Trophoblast cell (in vitro differentiated cells and primary cell): ENCODE data around the gene NMBR.
A peak's percentile ranks its signal among the peaks of the same experiment; 100 is the strongest.
"Not testable (repeated sequence)": the region's sequence is repeated elsewhere in the genome, so short reads cannot be mapped to it uniquely, and the experiment has no call there.

Experiments used
- DNase-seq, 2 donors: peaks; one replicate each; pipeline ENCODE4 v3.0.0-alpha.2; 2016
- H2AFZ ChIP-seq: 2 replicates; pipeline ENCODE4 v1.6.1; 2013; ENCODE audit warnings: low read length, moderate library complexity, mild to moderate bottlenecking; ENCODE audit not compliant: insufficient read depth, poor library complexity
- H2AK5ac ChIP-seq: 2 replicates; pipeline ENCODE4 v1.6.1; 2013; ENCODE audit warnings: mild to moderate bottlenecking, low read length
- H2BK120ac ChIP-seq: 2 replicates; pipeline ENCODE4 v1.6.1; 2013; ENCODE audit warnings: low read length, mild to moderate bottlenecking, moderate library complexity; ENCODE audit not compliant: insufficient read depth, poor library complexity
- H2BK12ac ChIP-seq: 2 replicates; pipeline ENCODE4 v1.6.1; 2013; ENCODE audit warnings: mild to moderate bottlenecking, low read length, moderate library complexity
- H2BK5ac ChIP-seq: 2 replicates; pipeline ENCODE4 v1.6.1; 2013; ENCODE audit warnings: low read length, low read depth, moderate library complexity, mild to moderate bottlenecking; ENCODE audit not compliant: poor library complexity
- H3K14ac ChIP-seq: 2 replicates; pipeline ENCODE4 v1.6.1; 2013; ENCODE audit warnings: mild to moderate bottlenecking, low read length
- H3K18ac ChIP-seq: 2 replicates; pipeline ENCODE4 v1.6.1; 2013; ENCODE audit warnings: mild to moderate bottlenecking, low read length
- H3K23ac ChIP-seq: 2 replicates; pipeline ENCODE4 v1.6.1; 2013; ENCODE audit warnings: low read length
- H3K27ac ChIP-seq: 2 replicates; pipeline ENCODE4 v1.5.1; 2013; ENCODE audit warnings: low read depth, mild to moderate bottlenecking, inconsistent platforms, low read length, moderate library complexity
- H3K27me3 ChIP-seq: 2 replicates; pipeline ENCODE4 v1.6.1; 2013; ENCODE audit warnings: inconsistent platforms, mild to moderate bottlenecking, low read length, moderate library complexity; ENCODE audit not compliant: insufficient read depth
- H3K36me3 ChIP-seq, 2 experiments: 1 replicate in 1 of 2; 2 replicates in 1 of 2; pipeline ENCODE4 v1.6.1; 2013; ENCODE audit warnings: low read length in 2 of 2, mild to moderate bottlenecking in 2 of 2, moderate library complexity in 1 of 2; ENCODE audit not compliant: insufficient read depth in 2 of 2, control insufficient read depth in 1 of 2
- H3K4ac ChIP-seq: 2 replicates; pipeline ENCODE4 v1.6.1; 2013; ENCODE audit warnings: low read depth, mild to moderate bottlenecking, low read length, moderate library complexity
- H3K4me1 ChIP-seq, 2 experiments: 1 replicate in 1 of 2; 2 replicates in 1 of 2; pipeline ENCODE4 v1.6.1; 2013; ENCODE audit warnings: low read length in 2 of 2, mild to moderate bottlenecking in 2 of 2, moderate library complexity in 1 of 2; ENCODE audit not compliant: insufficient read depth in 2 of 2, control insufficient read depth in 1 of 2
- H3K4me2 ChIP-seq: 2 replicates; pipeline ENCODE4 v1.6.1; 2013; ENCODE audit warnings: inconsistent platforms, mild to moderate bottlenecking, low read length, moderate library complexity
- H3K4me3 ChIP-seq: 2 replicates; pipeline ENCODE4 v1.5.1; 2013; ENCODE audit warnings: mild to moderate bottlenecking, low read depth, low read length, inconsistent platforms
- H3K79me1 ChIP-seq: one replicate; pipeline ENCODE4 v1.6.1; 2013; ENCODE audit warnings: low read length
- H3K79me2 ChIP-seq: 2 replicates; pipeline ENCODE4 v1.6.1; 2013; ENCODE audit warnings: low read length, mild to moderate bottlenecking; ENCODE audit not compliant: control insufficient read depth, insufficient read depth, poor library complexity
- H3K9ac ChIP-seq: 2 replicates; pipeline ENCODE4 v1.6.1; 2013; ENCODE audit warnings: mild to moderate bottlenecking, low read length
- H3K9me3 ChIP-seq: 2 replicates; pipeline ENCODE4 v1.6.1; 2013; ENCODE audit warnings: low read depth, mild to moderate bottlenecking, control low read depth, inconsistent platforms, low read length; ENCODE audit not compliant: insufficient read depth
- H4K12ac ChIP-seq: 2 replicates; pipeline ENCODE4 v1.6.1; 2013; ENCODE audit warnings: low read depth, mild to moderate bottlenecking, low read length, moderate library complexity
- H4K8ac ChIP-seq: 2 replicates; pipeline ENCODE4 v1.6.1; 2013; ENCODE audit warnings: low read depth, mild to moderate bottlenecking, low read length, moderate library complexity
- H4K91ac ChIP-seq: one replicate; pipeline ENCODE4 v1.6.1; 2013; ENCODE audit warnings: low read depth, mild to moderate bottlenecking, low read length, moderate library complexity
- WGBS: extraction: QIAGEN DNeasy Blood & Tissue Kit; methylation state at CpG from one replicate; pipeline ENCODE4 v1.1.7; 2013; ENCODE audit warnings: missing lambda C conversion rate; ENCODE audit not compliant: insufficient read length, insufficient coverage; ENCODE audit errors: extremely low coverage; 5-methylcytosine and 5-hydroxymethylcytosine counted together

NMBR gene

GRCh38 chr6:142071981-142072380 is 74.9 kb downstream of the NMBR start:
- Histone ChIP-seq H3K14ac (no peak overlapping the region), H3K9ac (no peak overlapping the region)

GRCh38 chr6:142068416-142068815 is 78.5 kb downstream of the NMBR start:
- H3K27ac ChIP-seq, result no peak overlapping the region
- H3K18ac ChIP-seq, result no peak overlapping the region
- no peaks in the 10 kb centered on the region for H3K36me3 ChIP-seq
- H4K8ac ChIP-seq, result no peak overlapping the region
- no peak overlapping the region for H3K9ac ChIP-seq
- peaks cover 2% of the 10 kb centered on the region for H3K9me3 ChIP-seq
- H2BK120ac ChIP-seq, result no peak overlapping the region
- no peak overlapping the region for H3K23ac ChIP-seq
- no peak overlapping the region for H4K12ac ChIP-seq
- H2AK5ac ChIP-seq, result no peak overlapping the region
- H3K27me3 ChIP-seq, result no peaks in the 10 kb centered on the region
- no peak overlapping the region for H3K4ac ChIP-seq
- H2BK12ac ChIP-seq, result no peak overlapping the region
- H3K79me1 ChIP-seq, result no peaks in the 10 kb centered on the region
- no peak overlapping the region for H4K91ac ChIP-seq
- no peak for DNase-seq
- H3K4me3 ChIP-seq, result no peak overlapping the region
- H3K14ac ChIP-seq, result no peak overlapping the region
- H3K4me1 ChIP-seq, result no peaks in the 10 kb centered on the region
- H3K4me2 ChIP-seq, result no peak overlapping the region
- no peak overlapping the region for H2AFZ ChIP-seq
- no peaks in the 10 kb centered on the region for H3K79me2 ChIP-seq
- H2BK5ac ChIP-seq, result no peak overlapping the region

More at GRCh38 chr6:142071981-142072380, 74.9 kb downstream of the NMBR start:
- no peak overlapping the region for H3K4ac ChIP-seq
- no peak overlapping the region for H2BK120ac ChIP-seq
- H2BK5ac ChIP-seq, result no peak overlapping the region
- H3K27me3 ChIP-seq, result no peaks in the 10 kb centered on the region
- no peak overlapping the region for H2BK12ac ChIP-seq
- H3K9me3 ChIP-seq, result peaks cover 2% of the 10 kb centered on the region
- H3K18ac ChIP-seq, result no peak overlapping the region
- no peak overlapping the region for H4K91ac ChIP-seq
- no peaks in the 10 kb centered on the region for H3K36me3 ChIP-seq
- no peak overlapping the region for H2AK5ac ChIP-seq
- DNase-seq, result peak; percentile 5 to 26
- H2AFZ ChIP-seq, result no peak overlapping the region
- no peaks in the 10 kb centered on the region for H3K4me1 ChIP-seq
- WGBS, result no CpG with 5 or more reads among the region's 3 CpGs
- no peak overlapping the region for H3K27ac ChIP-seq
- no peak overlapping the region for H3K4me2 ChIP-seq
- no peaks in the 10 kb centered on the region for H3K79me2 ChIP-seq
- no peaks in the 10 kb centered on the region for H3K79me1 ChIP-seq
- no peak overlapping the region for H4K12ac ChIP-seq
- H4K8ac ChIP-seq, result no peak overlapping the region
- H3K23ac ChIP-seq, result no peak overlapping the region
- H3K4me3 ChIP-seq, result no peak overlapping the region

GRCh38 chr6:142062861-142063260 is 84.1 kb downstream of the NMBR start:
- H3K18ac ChIP-seq, H3K4me2 ChIP-seq, H4K91ac ChIP-seq, H4K12ac ChIP-seq, H3K27me3 ChIP-seq, H3K4me1 ChIP-seq, H3K4me3 ChIP-seq, H3K79me1 ChIP-seq, H2AK5ac ChIP-seq, H3K79me2 ChIP-seq, H2BK5ac ChIP-seq, H3K36me3 ChIP-seq, H3K14ac ChIP-seq, H3K9me3 ChIP-seq, H3K4ac ChIP-seq, H4K8ac ChIP-seq, H2BK120ac ChIP-seq, H3K27ac ChIP-seq, H2BK12ac ChIP-seq, H2AFZ ChIP-seq, H3K9ac ChIP-seq, H3K23ac ChIP-seq, DNase-seq: not testable (repeated sequence)
- WGBS, result no CpG with 5 or more reads among the region's 4 CpGs

GRCh38 chr6:142058551-142059290 is 88.2 kb downstream of the NMBR start:
- Histone ChIP-seq H3K4ac (no peak overlapping the region), H4K91ac (no peak overlapping the region), H4K8ac (no peak overlapping the region), H3K79me2 (no peaks in the 10 kb centered on the region), H2BK120ac (no peak overlapping the region), H2BK5ac (no peak overlapping the region), H3K36me3 (no peaks in the 10 kb centered on the region), H2BK12ac (no peak overlapping the region), H3K18ac (no peak overlapping the region), H3K9me3 (no peaks in the 10 kb centered on the region), H3K4me3 (no peak overlapping the region), H2AK5ac (no peak overlapping the region), H3K27ac (no peak overlapping the region), H3K4me2 (no peak overlapping the region), H3K23ac (no peak overlapping the region), H3K9ac (no peak overlapping the region), H3K27me3 (no peaks in the 10 kb centered on the region), H3K14ac (no peak overlapping the region), H3K4me1 (no peaks in the 10 kb centered on the region), H2AFZ (no peak overlapping the region), H3K79me1 (no peaks in the 10 kb centered on the region), H4K12ac (no peak overlapping the region)
- no peak for DNase-seq
- no CpG with 5 or more reads among the region's 3 CpGs for WGBS
